ENCODE measurements around the gene DYNC1H1. TPM values are rescaled to one million over a fixed set of nuclear protein-coding genes. Genes with fewer than 3 reads are reported as not detected.

The DYNC1H1 gene
- total and polyA plus RNA-seq, 2 of the 13 experiments (the other 11 are each of a cell fraction or from before 2014, with no cell fraction given) = 74.4 to 239 TPM

DNA sequence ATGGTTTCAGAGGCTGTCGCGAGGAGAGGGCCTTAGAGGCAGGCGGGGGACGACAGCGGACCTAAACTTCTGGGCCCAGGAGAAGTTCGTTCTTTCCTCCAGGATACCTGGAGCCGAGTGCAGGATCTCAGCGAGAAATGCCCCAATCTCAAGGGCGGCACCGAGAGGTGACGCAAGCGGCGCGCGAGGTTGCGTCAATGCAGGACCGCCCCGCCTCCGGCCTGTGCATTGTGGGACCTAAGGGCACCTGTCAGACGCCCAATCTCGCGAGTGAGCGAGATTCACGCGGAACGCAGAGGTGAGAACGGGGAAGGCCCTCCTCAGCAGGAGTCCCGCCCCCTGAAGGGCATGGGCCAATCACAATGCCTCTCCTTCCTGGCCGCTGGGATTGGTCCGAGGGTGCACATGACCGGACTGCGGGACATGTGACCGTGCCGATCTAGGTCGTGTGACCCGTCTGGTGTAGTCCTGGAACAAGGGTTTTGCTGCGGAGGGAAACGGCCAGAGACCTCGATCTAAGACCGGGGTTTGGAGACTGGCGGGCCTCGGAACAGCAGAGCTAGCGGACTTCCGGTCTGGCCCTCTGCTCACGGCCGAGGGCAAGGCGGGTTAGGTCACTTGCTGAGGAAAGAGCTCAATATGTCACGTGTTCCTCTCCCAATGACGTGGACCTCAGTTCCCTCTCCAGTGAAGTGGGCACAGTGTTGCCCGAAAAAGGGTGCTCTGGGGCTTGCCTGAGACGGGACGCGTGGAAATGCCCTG is 16.3 kb upstream of the DYNC1H1 start (continued):
- TF ChIP-seq, protein P1, sequence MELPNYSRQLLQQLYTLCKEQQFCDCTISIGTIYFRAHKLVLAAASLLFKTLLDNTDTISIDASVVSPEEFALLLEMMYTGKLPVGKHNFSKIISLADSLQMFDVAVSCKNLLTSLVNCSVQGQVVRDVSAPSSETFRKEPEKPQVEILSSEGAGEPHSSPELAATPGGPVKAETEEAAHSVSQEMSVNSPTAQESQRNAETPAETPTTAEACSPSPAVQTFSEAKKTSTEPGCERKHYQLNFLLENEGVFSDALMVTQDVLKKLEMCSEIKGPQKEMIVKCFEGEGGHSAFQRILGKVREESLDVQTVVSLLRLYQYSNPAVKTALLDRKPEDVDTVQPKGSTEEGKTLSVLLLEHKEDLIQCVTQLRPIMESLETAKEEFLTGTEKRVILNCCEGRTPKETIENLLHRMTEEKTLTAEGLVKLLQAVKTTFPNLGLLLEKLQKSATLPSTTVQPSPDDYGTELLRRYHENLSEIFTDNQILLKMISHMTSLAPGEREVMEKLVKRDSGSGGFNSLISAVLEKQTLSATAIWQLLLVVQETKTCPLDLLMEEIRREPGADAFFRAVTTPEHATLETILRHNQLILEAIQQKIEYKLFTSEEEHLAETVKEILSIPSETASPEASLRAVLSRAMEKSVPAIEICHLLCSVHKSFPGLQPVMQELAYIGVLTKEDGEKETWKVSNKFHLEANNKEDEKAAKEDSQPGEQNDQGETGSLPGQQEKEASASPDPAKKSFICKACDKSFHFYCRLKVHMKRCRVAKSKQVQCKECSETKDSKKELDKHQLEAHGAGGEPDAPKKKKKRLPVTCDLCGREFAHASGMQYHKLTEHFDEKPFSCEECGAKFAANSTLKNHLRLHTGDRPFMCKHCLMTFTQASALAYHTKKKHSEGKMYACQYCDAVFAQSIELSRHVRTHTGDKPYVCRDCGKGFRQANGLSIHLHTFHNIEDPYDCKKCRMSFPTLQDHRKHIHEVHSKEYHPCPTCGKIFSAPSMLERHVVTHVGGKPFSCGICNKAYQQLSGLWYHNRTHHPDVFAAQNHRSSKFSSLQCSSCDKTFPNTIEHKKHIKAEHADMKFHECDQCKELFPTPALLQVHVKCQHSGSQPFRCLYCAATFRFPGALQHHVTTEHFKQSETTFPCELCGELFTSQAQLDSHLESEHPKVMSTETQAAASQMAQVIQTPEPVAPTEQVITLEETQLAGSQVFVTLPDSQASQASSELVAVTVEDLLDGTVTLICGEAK (IDR thresholded peaks at IDR 0.05) = no peak
- TF ChIP-seq, protein P1 (CRISPR knock-in tag; IDR thresholded peaks at IDR 0.05) = peak; percentile 66; the same call in 1 of the 2 replicates
- TF ChIP-seq ZNF577 (CRISPR knock-in tag; IDR thresholded peaks at IDR 0.05; ENCODE audit: borderline replicate concordance, low read depth) = no peak
- TF ChIP-seq NR3C1 (CRISPR knock-in tag; IDR thresholded peaks at IDR 0.05) = no peak
- TF ChIP-seq ZNF260 (CRISPR knock-in tag; IDR thresholded peaks at IDR 0.05; ENCODE audit: borderline replicate concordance, low read depth) = 0 out of 2 replicates have a peak, but pooled peaks have one; percentile 67
- TF ChIP-seq ZNF891 (CRISPR knock-in tag; IDR thresholded peaks at IDR 0.05) = peak; percentile 84; the same call in 1 of the 2 replicates
- peak; percentile 21; the same call in 1 of the 2 replicates for TF ChIP-seq ZNF225 (CRISPR knock-in tag; IDR thresholded peaks at IDR 0.05)
- TF ChIP-seq, protein P2, sequence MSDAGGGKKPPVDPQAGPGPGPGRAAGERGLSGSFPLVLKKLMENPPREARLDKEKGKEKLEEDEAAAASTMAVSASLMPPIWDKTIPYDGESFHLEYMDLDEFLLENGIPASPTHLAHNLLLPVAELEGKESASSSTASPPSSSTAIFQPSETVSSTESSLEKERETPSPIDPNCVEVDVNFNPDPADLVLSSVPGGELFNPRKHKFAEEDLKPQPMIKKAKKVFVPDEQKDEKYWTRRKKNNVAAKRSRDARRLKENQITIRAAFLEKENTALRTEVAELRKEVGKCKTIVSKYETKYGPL (CRISPR knock-in tag; IDR thresholded peaks at IDR 0.05) = peak; percentile 57; the same call in 1 of the 2 replicates
- TF ChIP-seq, protein P3, sequence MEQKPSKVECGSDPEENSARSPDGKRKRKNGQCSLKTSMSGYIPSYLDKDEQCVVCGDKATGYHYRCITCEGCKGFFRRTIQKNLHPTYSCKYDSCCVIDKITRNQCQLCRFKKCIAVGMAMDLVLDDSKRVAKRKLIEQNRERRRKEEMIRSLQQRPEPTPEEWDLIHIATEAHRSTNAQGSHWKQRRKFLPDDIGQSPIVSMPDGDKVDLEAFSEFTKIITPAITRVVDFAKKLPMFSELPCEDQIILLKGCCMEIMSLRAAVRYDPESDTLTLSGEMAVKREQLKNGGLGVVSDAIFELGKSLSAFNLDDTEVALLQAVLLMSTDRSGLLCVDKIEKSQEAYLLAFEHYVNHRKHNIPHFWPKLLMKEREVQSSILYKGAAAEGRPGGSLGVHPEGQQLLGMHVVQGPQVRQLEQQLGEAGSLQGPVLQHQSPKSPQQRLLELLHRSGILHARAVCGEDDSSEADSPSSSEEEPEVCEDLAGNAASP (CRISPR knock-in tag; IDR thresholded peaks at IDR 0.05; ENCODE audit: borderline replicate concordance) = peak; percentile 51; the same call in 1 of the 2 replicates
- peak; percentile 63 for TF ChIP-seq ISL2 (CRISPR knock-in tag; IDR thresholded peaks at IDR 0.05)
- TF ChIP-seq PHF21A (CRISPR knock-in tag; IDR thresholded peaks at IDR 0.05) = peak; percentile 84
- TF ChIP-seq YEATS4 (CRISPR knock-in tag; IDR thresholded peaks at IDR 0.05; ENCODE audit: borderline replicate concordance) = peak; percentile 92
- TF ChIP-seq ZNF788 (CRISPR knock-in tag; IDR thresholded peaks at IDR 0.05; ENCODE audit: borderline replicate concordance) = peak; percentile 14; the same call in 1 of the 2 replicates
- TF ChIP-seq KLF16 (CRISPR knock-in tag; IDR thresholded peaks at IDR 0.05) = peak; percentile 12 to 93; a peak in 2 of 4 replicates
- TF ChIP-seq, protein P4, sequence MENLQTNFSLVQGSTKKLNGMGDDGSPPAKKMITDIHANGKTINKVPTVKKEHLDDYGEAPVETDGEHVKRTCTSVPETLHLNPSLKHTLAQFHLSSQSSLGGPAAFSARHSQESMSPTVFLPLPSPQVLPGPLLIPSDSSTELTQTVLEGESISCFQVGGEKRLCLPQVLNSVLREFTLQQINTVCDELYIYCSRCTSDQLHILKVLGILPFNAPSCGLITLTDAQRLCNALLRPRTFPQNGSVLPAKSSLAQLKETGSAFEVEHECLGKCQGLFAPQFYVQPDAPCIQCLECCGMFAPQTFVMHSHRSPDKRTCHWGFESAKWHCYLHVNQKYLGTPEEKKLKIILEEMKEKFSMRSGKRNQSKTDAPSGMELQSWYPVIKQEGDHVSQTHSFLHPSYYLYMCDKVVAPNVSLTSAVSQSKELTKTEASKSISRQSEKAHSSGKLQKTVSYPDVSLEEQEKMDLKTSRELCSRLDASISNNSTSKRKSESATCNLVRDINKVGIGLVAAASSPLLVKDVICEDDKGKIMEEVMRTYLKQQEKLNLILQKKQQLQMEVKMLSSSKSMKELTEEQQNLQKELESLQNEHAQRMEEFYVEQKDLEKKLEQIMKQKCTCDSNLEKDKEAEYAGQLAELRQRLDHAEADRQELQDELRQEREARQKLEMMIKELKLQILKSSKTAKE (CRISPR knock-in tag; IDR thresholded peaks at IDR 0.05; ENCODE audit: borderline replicate concordance) = 0 out of 2 replicates have a peak, but pooled peaks have one; percentile 39
